Panc1 (cell line): ENCODE results near the gene ECEL1.

Experiments
- CTCF ChIP-seq: fragments of 450-650 bp; IDR thresholded peaks from 2 replicates; pipeline ENCODE4 v1.5.1; 2017; ENCODE audit warnings: mild to moderate bottlenecking
- POLR2AphosphoS5 ChIP-seq: IDR thresholded peaks from 2 replicates; pipeline ENCODE4 v1.6.1; 2012; ENCODE audit warnings: mild to moderate bottlenecking, low read depth, low read length, moderate library complexity
- REST ChIP-seq, 2 experiments: IDR thresholded peaks; 2 replicates each; pipeline ENCODE4 v1.6.1; 2011 to 2012; ENCODE audit warnings: low read depth in 2 of 2, control low read depth in 1 of 2, low read length in 1 of 2, mild to moderate bottlenecking in 1 of 2, moderate library complexity in 1 of 2; ENCODE audit not compliant: insufficient read depth in 1 of 2
- SIN3A ChIP-seq: IDR thresholded peaks from 2 replicates; pipeline ENCODE4 v1.6.1; 2012; ENCODE audit warnings: low read depth, mild to moderate bottlenecking, low read length, moderate library complexity, borderline replicate concordance; ENCODE audit not compliant: insufficient read depth
- TCF7L2 ChIP-seq: IDR thresholded peaks from 2 replicates; pipeline ENCODE4 v1.6.1; 2011; ENCODE audit warnings: mild to moderate bottlenecking, low read depth, low read length, inconsistent platforms

GRCh38 chr2:232520489-232520888 is 32.9 kb upstream of the ECEL1 start:
- TF ChIP-seq CTCF: no peak
- no peak for TF ChIP-seq POLR2AphosphoS5
- TF ChIP-seq SIN3A: no peak
- no peak for TF ChIP-seq TCF7L2
- TF ChIP-seq REST (IDR thresholded peaks at IDR 0.05; ENCODE audit: insufficient read depth in 1 of 2, low read depth in 2 of 2, low read length in 1 of 2): no peak
